Mesenchymal stem cell (in vitro differentiated cells and primary cell): ENCODE measurements around the gene PGLYRP2.

Experiments used
- DNase-seq: peaks from one replicate; pipeline ENCODE4 v3.0.0-alpha.2; 2013
- H2AFZ ChIP-seq: one replicate; pipeline ENCODE4 v1.6.1; 2013; ENCODE audit warnings: low read depth, mild to moderate bottlenecking, control low read depth, inconsistent platforms, low read length, moderate library complexity
- H2AK5ac ChIP-seq: 2 replicates; pipeline ENCODE4 v1.6.1; 2013; ENCODE audit warnings: low read length, moderate library complexity, mild to moderate bottlenecking, inconsistent platforms; ENCODE audit not compliant: severe bottlenecking
- H2BK120ac ChIP-seq: one replicate; pipeline ENCODE4 v1.6.1; 2013; ENCODE audit warnings: low read depth, mild to moderate bottlenecking, inconsistent platforms, low read length, moderate library complexity
- H2BK12ac ChIP-seq, 2 experiments: one replicate each; pipeline ENCODE4 v1.6.1; 2013; ENCODE audit warnings: inconsistent platforms in 2 of 2, low read length in 2 of 2, mild to moderate bottlenecking in 2 of 2, moderate library complexity in 2 of 2, control low read depth in 1 of 2
- H2BK15ac ChIP-seq: one replicate; pipeline ENCODE4 v1.6.1; 2013; ENCODE audit warnings: mild to moderate bottlenecking, low read depth, inconsistent platforms; ENCODE audit not compliant: poor library complexity, severe bottlenecking
- H2BK5ac ChIP-seq: 2 replicates; pipeline ENCODE4 v1.6.1; 2013; ENCODE audit warnings: low read depth, mild to moderate bottlenecking, low read length, control low read depth, inconsistent platforms; ENCODE audit not compliant: poor library complexity, severe bottlenecking
- H3K14ac ChIP-seq, 2 experiments: one replicate each; pipeline ENCODE4 v1.6.1; 2013; ENCODE audit warnings: inconsistent platforms in 2 of 2, low read length in 2 of 2, control low read depth in 1 of 2, mild to moderate bottlenecking in 1 of 2, moderate library complexity in 1 of 2
- H3K18ac ChIP-seq, 2 experiments: one replicate each; pipeline ENCODE4 v1.6.1; 2013; ENCODE audit warnings: inconsistent platforms in 2 of 2, low read length in 2 of 2, control low read depth in 1 of 2, low read depth in 1 of 2, mild to moderate bottlenecking in 1 of 2
- H3K23ac ChIP-seq, 2 experiments: one replicate each; pipeline ENCODE4 v1.6.1; 2013; ENCODE audit warnings: inconsistent platforms in 2 of 2, low read length in 2 of 2, mild to moderate bottlenecking in 2 of 2, moderate library complexity in 2 of 2, control low read depth in 1 of 2
- H3K27ac ChIP-seq: 2 replicates; pipeline ENCODE4 v1.5.1; 2013; ENCODE audit warnings: mild to moderate bottlenecking, moderate library complexity, low read length, control low read depth, inconsistent platforms; ENCODE audit not compliant: poor library complexity, severe bottlenecking
- H3K27me3 ChIP-seq, 2 experiments: 2 replicates each; pipeline versions ENCODE4 v1.6.1 to v1.7.0; 2013; ENCODE audit warnings: low read length in 2 of 2, mild to moderate bottlenecking in 2 of 2, moderate library complexity in 2 of 2, control low read depth in 1 of 2, inconsistent platforms in 1 of 2; ENCODE audit not compliant: control insufficient read depth in 1 of 2, insufficient read depth in 1 of 2
- H3K36me3 ChIP-seq, 2 experiments: 2 replicates each; pipeline versions ENCODE4 v1.6.1 to v1.7.0; 2013; ENCODE audit warnings: low read length in 2 of 2, control low read depth in 1 of 2, inconsistent platforms in 1 of 2, low read depth in 1 of 2, mild to moderate bottlenecking in 1 of 2; ENCODE audit not compliant: insufficient read depth in 2 of 2, control insufficient read depth in 1 of 2
- H3K4ac ChIP-seq, 2 experiments: one replicate each; pipeline ENCODE4 v1.6.1; 2013; ENCODE audit warnings: inconsistent platforms in 2 of 2, low read length in 2 of 2, mild to moderate bottlenecking in 2 of 2, moderate library complexity in 2 of 2, control low read depth in 1 of 2, low read depth in 1 of 2
- H3K4me1 ChIP-seq: 2 replicates; pipeline ENCODE4 v1.6.1; 2013; ENCODE audit warnings: low read depth, low read length, control low read depth; ENCODE audit not compliant: control insufficient read depth, insufficient read depth
- H3K4me2 ChIP-seq: 2 replicates; pipeline ENCODE4 v1.6.1; 2013; ENCODE audit warnings: low read length, mild to moderate bottlenecking, inconsistent platforms; ENCODE audit not compliant: poor library complexity, severe bottlenecking
- H3K4me3 ChIP-seq, 2 experiments: 2 replicates each; pipeline versions ENCODE4 v1.5.1 to v1.7.0; 2013; ENCODE audit warnings: low read length in 2 of 2, mild to moderate bottlenecking in 2 of 2, control low read depth in 1 of 2, low read depth in 1 of 2; ENCODE audit not compliant: insufficient read depth in 1 of 2
- H3K79me1 ChIP-seq: replicated peaks from 2 replicates; pipeline ENCODE4 v1.6.1; 2013; ENCODE audit warnings: mild to moderate bottlenecking, control low read depth, low read length, inconsistent platforms; ENCODE audit not compliant: poor library complexity, severe bottlenecking
- H3K9ac ChIP-seq: 2 replicates; pipeline ENCODE4 v1.7.0; 2013; ENCODE audit warnings: mild to moderate bottlenecking, low read length, moderate library complexity
- H3K9me3 ChIP-seq: 2 replicates; pipeline ENCODE4 v1.7.0; 2013; ENCODE audit warnings: mild to moderate bottlenecking, low read length; ENCODE audit not compliant: control insufficient read depth
- H4K8ac ChIP-seq: one replicate; pipeline ENCODE4 v1.6.1; 2013; ENCODE audit warnings: inconsistent platforms, mild to moderate bottlenecking, low read length, moderate library complexity
- H4K91ac ChIP-seq: one replicate; pipeline ENCODE4 v1.6.1; 2013; ENCODE audit warnings: mild to moderate bottlenecking, low read length, inconsistent platforms
- WGBS: methylation state at CpG from one replicate; pipeline ENCODE4 v1.1.7; 2013; ENCODE audit warnings: mixed read lengths; 5-methylcytosine and 5-hydroxymethylcytosine counted together

PGLYRP2 gene

DNA sequence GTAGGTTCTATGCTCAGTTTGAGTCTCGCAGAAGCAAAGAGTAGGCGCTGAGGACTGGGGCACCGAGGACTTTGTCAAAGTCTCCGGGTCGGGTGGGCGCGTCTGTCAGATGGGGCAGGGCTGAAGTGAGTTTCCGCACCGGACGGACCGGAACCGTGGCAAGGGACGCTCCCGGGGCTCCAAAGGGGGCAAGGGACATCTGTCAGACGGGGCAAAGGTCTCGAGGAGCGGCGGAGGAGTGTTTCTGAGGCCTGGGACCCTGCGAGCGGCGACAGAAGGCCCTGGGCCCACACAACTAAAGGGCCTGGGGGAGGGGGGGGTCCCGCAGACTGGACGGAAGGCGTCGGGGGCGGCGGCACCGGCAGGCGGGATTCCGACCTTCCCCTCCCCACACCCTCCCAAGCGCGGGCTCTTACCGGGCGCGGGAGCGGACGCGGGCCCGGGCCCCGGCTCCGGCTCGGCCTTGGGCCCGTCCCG, 47.2 kb downstream of the PGLYRP2 start:
- no peak overlapping the region for H2BK15ac ChIP-seq
- H3K23ac ChIP-seq = peak overlapping the region in 1 of 2 experiments; percentile 3
- WGBS = 2% methylated on average over 14 of the region's 44 CpGs
- H3K4me2 ChIP-seq = peak overlapping the region; percentile 95
- no peak overlapping the region for H2BK5ac ChIP-seq
- no peak overlapping the region for H3K14ac ChIP-seq
- H3K27ac ChIP-seq = peak overlapping the region; percentile 46
- H2BK12ac ChIP-seq = peak overlapping the region in 1 of 2 experiments; percentile 67
- peak overlapping the region; percentile 82 to 84 for H3K4me3 ChIP-seq
- peak overlapping the region in 1 of 2 experiments; percentile 54 for H3K4ac ChIP-seq
- peak overlapping the region; percentile 92 for H3K9ac ChIP-seq
- H2BK120ac ChIP-seq = peak overlapping the region; percentile 82
- H3K4me1 ChIP-seq = peaks cover 23% of the 10 kb centered on the region
- H2AFZ ChIP-seq = no peak overlapping the region
- H3K79me1 ChIP-seq = peaks cover 16% of the 10 kb centered on the region
- no peaks in the 10 kb centered on the region for H3K27me3 ChIP-seq
- peak overlapping the region; percentile 74 for H4K8ac ChIP-seq
- no peak for DNase-seq
- peaks cover 13 to 43% of the 10 kb centered on the region in 2 experiments for H3K36me3 ChIP-seq
- no peaks in the 10 kb centered on the region for H3K9me3 ChIP-seq
- H2AK5ac ChIP-seq = no peak overlapping the region
- peak overlapping the region; percentile 77 for H4K91ac ChIP-seq
- H3K18ac ChIP-seq = peak overlapping the region; percentile 47 to 85

DNA sequence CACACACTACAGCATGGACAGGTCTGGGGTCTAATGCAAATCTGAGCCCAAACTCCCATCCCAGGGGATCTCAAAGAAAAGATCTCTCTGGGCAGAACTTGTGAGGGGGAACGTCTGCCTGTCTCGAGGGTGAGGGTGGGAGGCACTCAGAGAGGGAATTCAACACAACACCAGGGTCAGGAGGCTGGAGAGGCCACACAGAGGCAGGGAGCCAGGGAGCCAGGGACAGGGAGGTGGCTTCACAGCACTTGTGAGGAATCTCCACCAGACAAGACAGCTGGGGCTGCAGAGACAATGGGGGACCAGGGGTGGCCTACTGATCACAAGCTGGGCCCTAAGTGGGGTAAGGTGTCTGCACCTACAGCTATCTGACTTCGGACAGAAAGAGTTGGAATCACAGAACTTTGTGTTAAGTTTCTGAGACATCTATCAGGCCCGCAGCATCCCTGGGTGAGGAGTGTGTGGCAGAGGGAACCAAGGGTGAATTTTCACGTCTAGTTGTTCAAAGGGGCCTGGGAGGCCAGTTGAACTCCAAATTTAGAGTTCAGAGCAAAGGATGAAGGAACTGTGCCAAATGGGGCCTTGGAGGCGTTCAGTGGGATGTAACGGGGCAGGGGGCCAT, 47.8 kb downstream of the PGLYRP2 start:
- H2BK5ac ChIP-seq = no peak overlapping the region
- peaks cover 23% of the 10 kb centered on the region for H3K4me1 ChIP-seq
- no peak overlapping the region for H2AK5ac ChIP-seq
- H3K9ac ChIP-seq = peak overlapping the region; percentile 92
- no peak overlapping the region for H2BK12ac ChIP-seq
- H3K18ac ChIP-seq = peak overlapping the region in 1 of 2 experiments; percentile 44
- H4K91ac ChIP-seq = no peak overlapping the region
- H4K8ac ChIP-seq = no peak overlapping the region
- H3K9me3 ChIP-seq = no peaks in the 10 kb centered on the region
- no peak overlapping the region for H2BK120ac ChIP-seq
- H3K4me3 ChIP-seq = peak overlapping the region; percentile 82 to 84
- no peak overlapping the region for H3K14ac ChIP-seq
- no peaks in the 10 kb centered on the region for H3K27me3 ChIP-seq
- H3K36me3 ChIP-seq = peaks cover 19 to 45% of the 10 kb centered on the region in 2 experiments
- peak overlapping the region; percentile 13 to 54 for H3K4ac ChIP-seq
- peak overlapping the region in 1 of 2 experiments; percentile 3 for H3K23ac ChIP-seq
- H3K4me2 ChIP-seq = peak overlapping the region; percentile 95
- H3K79me1 ChIP-seq = peaks cover 22% of the 10 kb centered on the region
- no peak overlapping the region for H3K27ac ChIP-seq
- no peak overlapping the region for H2BK15ac ChIP-seq
- WGBS = 26% methylated on average over 7 of the region's 7 CpGs
- H2AFZ ChIP-seq = no peak overlapping the region
- no peak for DNase-seq

DNA sequence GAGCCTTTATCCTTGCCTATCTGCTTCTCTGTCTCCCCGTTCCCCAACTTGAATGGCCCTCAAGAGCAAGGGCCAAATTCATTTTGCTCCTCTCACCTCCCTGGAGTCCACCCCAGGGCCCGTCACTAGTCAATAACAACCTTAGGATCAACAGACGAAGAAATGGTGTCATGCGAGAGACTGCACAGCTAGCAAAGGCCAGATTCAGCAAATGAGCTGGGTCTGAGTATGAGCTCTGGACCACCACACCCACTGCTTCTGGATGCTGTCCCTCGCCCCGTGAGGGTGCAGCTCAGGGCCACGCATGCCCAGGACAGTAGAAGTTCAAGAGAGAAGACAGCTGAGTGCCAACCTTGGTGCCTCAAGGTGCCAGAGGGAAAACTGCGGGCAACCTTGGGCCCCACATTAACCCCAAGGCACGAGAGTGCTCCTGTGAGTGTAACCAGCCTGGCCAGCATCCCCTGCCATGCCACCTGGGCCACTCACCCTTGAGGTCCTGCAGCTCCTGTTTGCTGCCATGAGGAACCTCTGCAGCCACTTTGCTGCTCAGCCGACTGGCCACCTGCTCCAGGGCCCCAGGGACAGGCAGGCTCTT, 48.7 kb downstream of the PGLYRP2 start:
- H3K36me3 ChIP-seq = peaks cover 26 to 53% of the 10 kb centered on the region in 2 experiments
- WGBS = 93% methylated on average over 10 of the region's 10 CpGs
- peak overlapping the region; percentile 92 for H3K9ac ChIP-seq
- DNase-seq = no peak
- no peak overlapping the region for H3K18ac ChIP-seq
- no peak overlapping the region for H2AK5ac ChIP-seq
- no peak overlapping the region for H3K4ac ChIP-seq
- no peak overlapping the region for H2BK5ac ChIP-seq
- no peak overlapping the region for H3K27ac ChIP-seq
- H3K4me1 ChIP-seq = peaks cover 23% of the 10 kb centered on the region
- H3K9me3 ChIP-seq = no peaks in the 10 kb centered on the region
- H4K8ac ChIP-seq = no peak overlapping the region
- no peak overlapping the region for H2BK120ac ChIP-seq
- no peaks in the 10 kb centered on the region for H3K27me3 ChIP-seq
- H3K4me2 ChIP-seq = no peak overlapping the region
- H3K79me1 ChIP-seq = peaks cover 27% of the 10 kb centered on the region
- H3K23ac ChIP-seq = peak overlapping the region in 1 of 2 experiments; percentile 74
- no peak overlapping the region for H3K14ac ChIP-seq
- H2BK12ac ChIP-seq = peak overlapping the region in 1 of 2 experiments; percentile 6
- H4K91ac ChIP-seq = no peak overlapping the region
- no peak overlapping the region for H2BK15ac ChIP-seq
- no peak overlapping the region for H2AFZ ChIP-seq
- H3K4me3 ChIP-seq = peak overlapping the region in 1 of 2 experiments; percentile 84

- H3K4me2 ChIP-seq = no peak overlapping the region
- DNase-seq = no peak
- peaks cover 23% of the 10 kb centered on the region for H3K4me1 ChIP-seq
- H3K27ac ChIP-seq = no peak overlapping the region
- no peaks in the 10 kb centered on the region for H3K9me3 ChIP-seq
- H2AFZ ChIP-seq = no peak overlapping the region
- no peak overlapping the region for H3K14ac ChIP-seq
- H3K36me3 ChIP-seq = peaks cover 31 to 60% of the 10 kb centered on the region in 2 experiments
- H3K18ac ChIP-seq = no peak overlapping the region
- H3K4ac ChIP-seq = no peak overlapping the region
- peak overlapping the region in 1 of 2 experiments; percentile 84 for H3K4me3 ChIP-seq
- H2BK5ac ChIP-seq = no peak overlapping the region
- peaks cover 33% of the 10 kb centered on the region for H3K79me1 ChIP-seq
- H3K23ac ChIP-seq = no peak overlapping the region
- no peaks in the 10 kb centered on the region for H3K27me3 ChIP-seq
- peak overlapping the region in 1 of 2 experiments; percentile 6 for H2BK12ac ChIP-seq
- H3K9ac ChIP-seq = peak overlapping the region; percentile 92
- no peak overlapping the region for H2AK5ac ChIP-seq
- H2BK15ac ChIP-seq = no peak overlapping the region
- H2BK120ac ChIP-seq = no peak overlapping the region
- H4K8ac ChIP-seq = no peak overlapping the region
- WGBS = 93% methylated on average over 24 of the region's 24 CpGs
- H4K91ac ChIP-seq = no peak overlapping the region
Measured at GRCh38 chr19:15429825-15430467, 49.4 kb downstream of the PGLYRP2 start.
